Cardiac muscle cell (in vitro differentiated cells and primary cell): ENCODE measurements around the gene SAP130. TPM values are rescaled to one million over a fixed set of nuclear protein-coding genes. Genes with fewer than 3 reads are reported as not detected.

Experiments used
- DNase-seq, 2 donors: peaks; one replicate each; pipeline versions ENCODE4 v3.0.0 to v3.0.0-alpha.2; 2010 to 2017; ENCODE audit warnings: low read depth in 1 of 2, low spot score in 1 of 2
- H3K27ac ChIP-seq: fragments of 200-600 bp; sonication (generic); 2 replicates; pipeline ENCODE4 v1.5.1; 2016
- H3K27me3 ChIP-seq: fragments of 200-600 bp; sonication (generic); 2 replicates; pipeline ENCODE4 v1.6.0; 2016; ENCODE audit warnings: control low read depth
- H3K36me3 ChIP-seq: fragments of 200-600 bp; sonication (generic); 2 replicates; pipeline ENCODE4 v1.5.1; 2016; ENCODE audit warnings: control low read depth
- H3K4me1 ChIP-seq: fragments of 200-600 bp; sonication (generic); 2 replicates; pipeline ENCODE4 v1.8.1; 2017; ENCODE audit warnings: low read depth, mild to moderate bottlenecking, mixed run types
- H3K4me3 ChIP-seq: fragments of 200-600 bp; sonication (generic); 2 replicates; pipeline ENCODE4 v1.5.1; 2016; ENCODE audit warnings: mild to moderate bottlenecking
- H3K9me3 ChIP-seq: fragments of 200-600 bp; sonication (generic); 2 replicates; pipeline ENCODE4 v1.5.1; 2017; ENCODE audit warnings: low read depth, mild to moderate bottlenecking, control low read depth
- polyA plus RNA-seq: library from polyadenylated mRNA; unstranded; fragments of >200 nt; fragmentation: Nextera tagmentation; extraction: Ambion mirVana; gene quantifications from 2 replicates; pipeline ENCODE4 v1.2.1, GENCODE V29; 2016
- total RNA-seq: library from RNA; depleted of rRNA; stranded (reverse); fragments of >200 nt; gene quantifications from 2 replicates; pipeline ENCODE4 v1.2.3, GENCODE V29; 2016
- TF ChIP-seq, protein P1 (sequence below): IDR thresholded peaks from 2 replicates; pipeline ENCODE4 v1.5.1; 2012; ENCODE audit warnings: low read depth, mild to moderate bottlenecking, low read length

The SAP130 gene
- total and polyA plus RNA-seq, 2 experiments from 2014 or later: 19.5 to 22.8 TPM

GRCh38 chr2:128043041-128043440 is 15.2 kb upstream of the SAP130 start:
- DNase-seq: no peak
- TF ChIP-seq, protein P1, sequence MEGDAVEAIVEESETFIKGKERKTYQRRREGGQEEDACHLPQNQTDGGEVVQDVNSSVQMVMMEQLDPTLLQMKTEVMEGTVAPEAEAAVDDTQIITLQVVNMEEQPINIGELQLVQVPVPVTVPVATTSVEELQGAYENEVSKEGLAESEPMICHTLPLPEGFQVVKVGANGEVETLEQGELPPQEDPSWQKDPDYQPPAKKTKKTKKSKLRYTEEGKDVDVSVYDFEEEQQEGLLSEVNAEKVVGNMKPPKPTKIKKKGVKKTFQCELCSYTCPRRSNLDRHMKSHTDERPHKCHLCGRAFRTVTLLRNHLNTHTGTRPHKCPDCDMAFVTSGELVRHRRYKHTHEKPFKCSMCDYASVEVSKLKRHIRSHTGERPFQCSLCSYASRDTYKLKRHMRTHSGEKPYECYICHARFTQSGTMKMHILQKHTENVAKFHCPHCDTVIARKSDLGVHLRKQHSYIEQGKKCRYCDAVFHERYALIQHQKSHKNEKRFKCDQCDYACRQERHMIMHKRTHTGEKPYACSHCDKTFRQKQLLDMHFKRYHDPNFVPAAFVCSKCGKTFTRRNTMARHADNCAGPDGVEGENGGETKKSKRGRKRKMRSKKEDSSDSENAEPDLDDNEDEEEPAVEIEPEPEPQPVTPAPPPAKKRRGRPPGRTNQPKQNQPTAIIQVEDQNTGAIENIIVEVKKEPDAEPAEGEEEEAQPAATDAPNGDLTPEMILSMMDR: no peak
- Histone ChIP-seq H3K27me3 (no peaks in the 10 kb centered on the region), H3K4me3 (no peak overlapping the region), H3K27ac (no peak overlapping the region), H3K9me3 (peaks cover 6% of the 10 kb centered on the region), H3K4me1 (no peaks in the 10 kb centered on the region), H3K36me3 (no peaks in the 10 kb centered on the region)

DNA sequence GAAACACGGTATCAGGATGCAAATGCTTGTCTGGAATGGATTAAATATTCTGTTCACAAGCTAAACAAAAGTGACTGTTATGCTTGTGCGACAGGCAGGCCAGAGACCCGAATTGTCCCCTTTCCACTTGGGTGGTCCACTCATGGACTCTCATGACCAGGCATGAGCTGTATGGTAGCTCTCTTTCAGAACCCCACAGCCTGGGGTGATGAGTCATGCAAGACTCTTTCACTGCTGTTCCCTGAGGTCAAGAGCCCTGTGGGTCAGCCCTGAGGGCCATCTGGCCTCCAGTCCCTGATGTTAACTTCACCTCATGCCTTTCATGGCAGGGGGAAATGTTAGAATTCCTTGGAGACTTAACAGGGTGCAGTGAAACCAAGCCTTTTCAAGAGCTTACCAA is 13.7 kb upstream of the SAP130 start:
- peaks cover 6% of the 10 kb centered on the region for H3K9me3 ChIP-seq
- H3K27ac ChIP-seq: no peak overlapping the region
- H3K4me1 ChIP-seq: no peaks in the 10 kb centered on the region
- TF ChIP-seq, protein P1: no peak
- DNase-seq: no peak
- no peaks in the 10 kb centered on the region for H3K27me3 ChIP-seq
- H3K36me3 ChIP-seq: no peaks in the 10 kb centered on the region
- H3K4me3 ChIP-seq: no peak overlapping the region

GRCh38 chr2:128040166-128040771 is 12.4 kb upstream of the SAP130 start:
- no peak for DNase-seq
- H3K36me3 ChIP-seq: no peaks in the 10 kb centered on the region
- no peaks in the 10 kb centered on the region for H3K27me3 ChIP-seq
- TF ChIP-seq, protein P1: no peak
- H3K9me3 ChIP-seq: peaks cover 6% of the 10 kb centered on the region
- no peaks in the 10 kb centered on the region for H3K4me1 ChIP-seq
- no peak overlapping the region for H3K4me3 ChIP-seq
- no peak overlapping the region for H3K27ac ChIP-seq

DNA sequence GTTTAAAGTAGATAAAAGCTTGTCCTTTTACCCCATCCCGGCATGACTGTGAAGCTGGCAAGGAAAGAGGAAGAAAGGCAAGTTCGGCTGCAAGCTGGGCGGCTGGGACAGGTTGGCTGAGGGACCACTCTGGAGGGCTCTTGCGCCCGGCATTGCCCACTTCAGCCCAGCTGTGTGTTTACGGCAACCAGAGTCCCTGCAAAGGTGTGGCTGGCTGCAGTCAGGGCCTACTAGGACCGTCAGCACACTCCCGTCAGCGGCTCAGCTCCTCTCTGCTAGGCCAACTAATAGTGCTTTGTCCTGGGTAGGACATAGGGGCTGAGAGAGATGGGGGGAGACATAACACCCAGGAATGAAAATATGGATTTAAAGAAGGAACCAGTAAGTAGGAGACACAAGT is 11.7 kb upstream of the SAP130 start:
- H3K27me3 ChIP-seq: no peaks in the 10 kb centered on the region
- H3K27ac ChIP-seq: no peak overlapping the region
- no peaks in the 10 kb centered on the region for H3K4me1 ChIP-seq
- H3K36me3 ChIP-seq: no peaks in the 10 kb centered on the region
- TF ChIP-seq, protein P1: no peak
- no peak overlapping the region for H3K4me3 ChIP-seq
- H3K9me3 ChIP-seq: peaks cover 6% of the 10 kb centered on the region
- DNase-seq: no peak

GRCh38 chr2:128038411-128038810 is 10.6 kb upstream of the SAP130 start:
- no peaks in the 10 kb centered on the region for H3K27me3 ChIP-seq
- TF ChIP-seq, protein P1: no peak
- DNase-seq: no peak
- H3K4me3 ChIP-seq: no peak overlapping the region
- peaks cover 6% of the 10 kb centered on the region for H3K9me3 ChIP-seq
- H3K27ac ChIP-seq: no peak overlapping the region
- H3K36me3 ChIP-seq: no peaks in the 10 kb centered on the region
- no peaks in the 10 kb centered on the region for H3K4me1 ChIP-seq
